ENCODE measurements around the gene SEC14L1. TPM values are rescaled to one million over a fixed set of nuclear protein-coding genes. Genes with fewer than 3 reads are reported as not detected.
"Not testable (repeated sequence)": the region's sequence is repeated elsewhere in the genome, so short reads cannot be mapped to it uniquely, and the experiment has no call there.

SEC14L1 gene
- total RNA-seq, 4 donors from 2014 or later, result 51.1 to 113 (median 81.7) TPM

DNA sequence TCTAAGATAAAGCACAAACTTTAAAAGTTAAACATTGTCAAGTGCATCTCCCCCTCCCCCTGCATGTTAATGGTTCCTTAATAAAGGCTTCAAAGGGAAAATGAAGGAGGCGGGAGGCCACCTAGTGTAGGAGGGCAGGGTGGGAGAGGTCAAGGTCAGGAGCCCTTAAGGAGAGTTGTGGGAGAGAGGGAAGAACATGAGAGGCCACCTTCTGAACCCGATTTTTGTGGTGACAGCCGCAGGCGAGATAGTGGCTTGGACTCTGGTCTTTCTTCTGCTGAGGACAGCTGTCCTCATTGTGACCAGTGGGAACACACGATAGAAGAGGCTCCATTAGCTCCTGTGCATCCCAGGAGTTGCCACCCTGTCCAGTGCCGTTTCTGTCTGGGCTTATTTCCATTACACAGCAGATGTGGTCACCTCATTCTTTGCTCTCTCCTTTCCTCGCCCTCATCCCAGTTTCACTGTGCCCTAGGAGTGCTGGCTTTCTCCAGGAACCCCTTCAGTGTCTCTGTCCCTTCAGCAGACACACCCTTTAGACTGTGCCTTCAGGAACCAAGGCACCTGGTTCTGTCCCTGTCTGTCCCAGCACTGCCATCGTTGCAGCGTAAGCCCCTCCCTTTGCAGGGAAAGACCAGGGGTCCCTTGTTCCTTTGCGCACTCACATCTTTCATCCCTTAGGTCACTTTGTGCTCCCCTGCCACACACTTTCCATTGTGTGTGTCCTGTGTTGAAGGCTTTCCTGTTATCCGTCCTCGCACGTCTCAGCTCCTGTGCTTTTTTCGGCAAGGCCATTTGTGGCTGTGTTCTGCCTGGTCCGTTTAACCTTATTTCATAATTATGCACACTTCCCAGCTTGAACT lies 7.5 kb downstream of the SEC14L1 start:
- Histone ChIP-seq H3K27me3 (no peaks in the 10 kb centered on the region), H3K4me1 (peaks cover 5 to 99% (median 42%) of the 10 kb centered on the region in 4 donors), H3K27ac (peak overlapping the region; percentile 26 to 95 (median 73)), H3K4me3 (no peak overlapping the region), H3K36me3 (peaks cover 0 to 27% (median 0%) of the 10 kb centered on the region in 3 donors), H3K9me3 (no peaks in the 10 kb centered on the region)
- no peak for TF ChIP-seq POLR2A (IDR thresholded peaks at IDR 0.05)
- WGBS, 2 donors, result 58 to 60% methylated on average over 15 of the region's 15 CpGs
- DNase-seq (ENCODE audit: low spot score in 2 of 2), result no peak

DNA sequence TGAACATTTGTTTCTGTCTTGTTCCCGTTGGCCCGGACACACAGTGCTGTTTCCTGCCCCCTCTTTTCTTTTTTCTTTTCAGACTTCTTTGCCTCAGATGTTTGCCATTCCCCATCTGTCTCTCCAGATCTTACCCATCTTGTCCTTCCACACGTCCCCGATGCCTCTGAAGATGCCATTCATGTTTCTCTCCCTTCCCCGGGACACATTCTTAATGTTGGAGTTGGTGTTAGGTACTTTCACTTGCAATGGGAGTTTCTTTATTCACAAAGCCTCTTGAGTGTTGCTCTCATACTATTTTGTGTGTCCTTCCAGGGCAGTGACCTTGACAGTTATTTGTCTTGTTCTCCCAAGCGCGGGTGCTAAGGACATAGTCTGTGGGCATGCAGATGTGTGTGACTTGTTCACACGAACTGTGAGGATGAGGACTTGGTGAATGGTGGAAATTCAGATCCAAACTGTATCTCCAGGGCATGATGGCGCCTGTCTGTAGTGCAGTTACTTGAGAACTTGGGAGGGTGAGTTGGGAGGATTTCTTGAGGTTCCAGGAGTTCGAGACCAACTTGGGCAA lies 8.3 kb downstream of the SEC14L1 start:
- no peak for DNase-seq (ENCODE audit: low spot score in 2 of 2)
- H3K36me3 ChIP-seq, result peaks cover 0 to 20% (median 0%) of the 10 kb centered on the region in 3 donors
- no peaks in the 10 kb centered on the region for H3K27me3 ChIP-seq
- peak in 1 of 2 donors; percentile 27 for TF ChIP-seq EP300 (IDR thresholded peaks at IDR 0.05)
- no peak for TF ChIP-seq POLR2A (IDR thresholded peaks at IDR 0.05)
- TF ChIP-seq, protein P1, sequence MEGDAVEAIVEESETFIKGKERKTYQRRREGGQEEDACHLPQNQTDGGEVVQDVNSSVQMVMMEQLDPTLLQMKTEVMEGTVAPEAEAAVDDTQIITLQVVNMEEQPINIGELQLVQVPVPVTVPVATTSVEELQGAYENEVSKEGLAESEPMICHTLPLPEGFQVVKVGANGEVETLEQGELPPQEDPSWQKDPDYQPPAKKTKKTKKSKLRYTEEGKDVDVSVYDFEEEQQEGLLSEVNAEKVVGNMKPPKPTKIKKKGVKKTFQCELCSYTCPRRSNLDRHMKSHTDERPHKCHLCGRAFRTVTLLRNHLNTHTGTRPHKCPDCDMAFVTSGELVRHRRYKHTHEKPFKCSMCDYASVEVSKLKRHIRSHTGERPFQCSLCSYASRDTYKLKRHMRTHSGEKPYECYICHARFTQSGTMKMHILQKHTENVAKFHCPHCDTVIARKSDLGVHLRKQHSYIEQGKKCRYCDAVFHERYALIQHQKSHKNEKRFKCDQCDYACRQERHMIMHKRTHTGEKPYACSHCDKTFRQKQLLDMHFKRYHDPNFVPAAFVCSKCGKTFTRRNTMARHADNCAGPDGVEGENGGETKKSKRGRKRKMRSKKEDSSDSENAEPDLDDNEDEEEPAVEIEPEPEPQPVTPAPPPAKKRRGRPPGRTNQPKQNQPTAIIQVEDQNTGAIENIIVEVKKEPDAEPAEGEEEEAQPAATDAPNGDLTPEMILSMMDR (IDR thresholded peaks at IDR 0.05), result no peak
- H3K9me3 ChIP-seq, result no peaks in the 10 kb centered on the region
- 54 to 56% methylated on average over 10 of the region's 10 CpGs for WGBS, 2 donors
- H3K4me3 ChIP-seq, result no peak overlapping the region
- peak overlapping the region; percentile 26 to 95 (median 73) for H3K27ac ChIP-seq
- H3K4me1 ChIP-seq, result peaks cover 5 to 99% (median 43%) of the 10 kb centered on the region in 4 donors

DNA sequence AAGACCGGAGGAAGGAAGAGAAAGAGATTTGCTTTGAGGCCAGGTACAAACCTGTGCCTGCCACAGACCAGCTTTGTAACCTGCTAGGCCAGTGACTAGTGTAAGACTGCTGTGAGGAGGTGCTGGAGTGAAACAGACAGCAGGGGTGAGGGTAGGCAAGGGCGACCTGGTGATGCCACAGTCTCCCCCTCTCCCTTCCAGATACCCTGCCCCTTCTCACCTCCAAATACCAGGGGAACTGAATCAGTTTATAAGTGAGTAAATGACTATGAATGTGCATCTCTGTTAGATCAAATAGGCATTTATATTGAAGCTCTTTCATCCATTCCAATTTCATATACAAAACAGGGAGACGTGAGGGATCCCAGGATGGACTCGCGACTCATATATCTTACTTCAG lies 9.4 kb downstream of the SEC14L1 start:
- Histone ChIP-seq H3K27ac (peak overlapping the region in 3 of 4 donors; percentile 17 to 94 (median 42)), H3K4me1 (peaks cover 5 to 99% (median 35%) of the 10 kb centered on the region in 4 donors), H3K4me3 (no peak overlapping the region), H3K27me3 (no peaks in the 10 kb centered on the region), H3K9me3 (no peaks in the 10 kb centered on the region), H3K36me3 (peaks cover 0 to 11% (median 0%) of the 10 kb centered on the region in 3 donors)
- DNase-seq (ENCODE audit: low spot score in 2 of 2), result no peak
- 84 to 87% methylated on average over 5 of the region's 5 CpGs for WGBS, 2 donors
- TF ChIP-seq, protein P1 (IDR thresholded peaks at IDR 0.05), result no peak
- TF ChIP-seq EP300 (IDR thresholded peaks at IDR 0.05) (no peak), POLR2A (IDR thresholded peaks at IDR 0.05) (no peak)

DNA sequence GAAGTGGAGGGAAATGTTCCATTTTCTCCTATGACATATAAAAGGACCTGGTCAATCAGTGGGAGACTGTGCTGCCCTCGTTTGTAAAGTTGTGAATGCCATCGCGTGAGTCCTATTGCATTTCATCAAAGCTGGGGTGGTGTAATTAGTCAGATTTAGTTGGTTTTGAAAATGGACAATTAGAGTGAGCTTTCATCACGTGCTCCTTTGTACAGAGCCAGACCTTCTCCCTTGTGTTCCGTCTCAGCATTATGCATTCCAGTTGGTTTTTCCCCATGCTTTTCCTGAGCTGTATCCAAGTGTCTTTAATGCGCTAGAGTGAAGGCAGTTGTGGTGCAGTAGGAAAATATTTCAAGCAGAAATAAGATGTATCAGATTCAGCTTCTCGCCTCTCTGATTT lies 10.4 kb downstream of the SEC14L1 start:
- H3K27me3 ChIP-seq, result no peaks in the 10 kb centered on the region
- peaks cover 5 to 99% (median 28%) of the 10 kb centered on the region in 4 donors for H3K4me1 ChIP-seq
- H3K27ac ChIP-seq, result peak overlapping the region in 3 of 4 donors; percentile 17 to 94 (median 42)
- WGBS, 2 donors, result 39 to 54% methylated on average over 7 of the region's 7 CpGs
- TF ChIP-seq, protein P1 (IDR thresholded peaks at IDR 0.05), result no peak
- TF ChIP-seq POLR2A (IDR thresholded peaks at IDR 0.05) (no peak), EP300 (IDR thresholded peaks at IDR 0.05) (peak in 1 of 2 donors; percentile 12)
- no peak overlapping the region for H3K4me3 ChIP-seq
- no peaks in the 10 kb centered on the region for H3K9me3 ChIP-seq
- no peak for DNase-seq (ENCODE audit: low spot score in 2 of 2)
- H3K36me3 ChIP-seq, result peaks cover 0 to 11% (median 0%) of the 10 kb centered on the region in 3 donors

DNA sequence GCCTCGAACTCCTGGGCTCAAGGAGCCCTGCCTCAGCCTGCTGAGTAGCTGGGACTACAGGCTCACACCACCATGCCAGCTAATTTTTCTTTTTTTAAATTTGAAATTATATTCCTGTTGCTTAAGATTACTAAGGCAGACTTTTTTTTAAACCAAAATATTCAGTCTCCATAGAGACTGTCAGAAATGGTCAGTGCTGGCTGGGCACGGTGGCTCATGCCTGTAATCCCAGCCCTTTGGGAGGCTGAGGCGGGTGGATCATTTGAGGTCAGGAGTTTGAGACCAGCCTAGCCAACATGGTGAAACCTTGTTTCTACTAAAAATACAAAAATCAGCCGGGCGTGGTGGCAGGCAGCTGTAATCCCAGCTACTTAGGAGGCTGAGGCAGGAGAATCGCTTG lies 11.3 kb downstream of the SEC14L1 start:
- H3K4me1 ChIP-seq, result peaks cover 3 to 99% (median 28%) of the 10 kb centered on the region in 4 donors
- H3K27me3 ChIP-seq; H3K4me3 ChIP-seq; H3K9me3 ChIP-seq; DNase-seq (ENCODE audit: low spot score in 2 of 2): not testable (repeated sequence)
- H3K27ac ChIP-seq, result peak overlapping the region in 1 of 4 donors; percentile 94
- 74 to 76% methylated on average over 6 of the region's 6 CpGs for whole genome bisulfite sequencing, 2 donors
- peaks cover 0 to 11% (median 0%) of the 10 kb centered on the region in 3 donors for H3K36me3 ChIP-seq

DNA sequence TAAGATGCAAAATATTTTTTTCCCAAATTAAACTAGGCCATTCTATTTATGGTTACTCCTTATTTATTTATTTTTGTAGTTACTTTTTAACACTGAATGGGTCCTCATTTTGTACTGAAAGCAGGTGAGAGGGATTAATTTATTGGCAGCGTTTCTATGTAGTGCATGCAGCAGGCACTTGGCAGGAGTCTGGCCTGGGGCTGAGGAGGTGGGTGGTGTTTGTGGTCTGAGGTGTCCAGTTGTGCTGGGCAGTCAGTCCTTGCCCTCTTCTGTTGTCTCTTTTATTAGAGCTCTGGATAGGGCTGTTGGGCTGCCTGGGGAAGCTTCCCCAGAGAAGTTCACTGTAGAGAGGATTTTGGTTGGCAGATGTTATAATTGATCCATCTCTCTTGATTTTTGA lies 12.7 kb downstream of the SEC14L1 start:
- Histone ChIP-seq H3K9me3 (no peaks in the 10 kb centered on the region), H3K27ac (peak overlapping the region in 3 of 4 donors; percentile 6 to 94 (median 21)), H3K36me3 (peaks cover 0 to 5% (median 0%) of the 10 kb centered on the region in 3 donors), H3K4me1 (peaks cover 0 to 91% (median 22%) of the 10 kb centered on the region in 4 donors), H3K4me3 (no peak overlapping the region), H3K27me3 (no peaks in the 10 kb centered on the region)
- 28 to 40% methylated on average over 1 of the region's 1 CpG for WGBS, 2 donors
- TF ChIP-seq EP300 (IDR thresholded peaks at IDR 0.05), result no peak
- no peak for TF ChIP-seq POLR2A (IDR thresholded peaks at IDR 0.05)
- TF ChIP-seq, protein P1 (IDR thresholded peaks at IDR 0.05), result no peak
- DNase-seq (ENCODE audit: low spot score in 2 of 2), result no peak
